Muscle of leg (tissue), 11 donors: ENCODE measurements around the gene MAU2. TPM values are rescaled to one million over a fixed set of nuclear protein-coding genes. Genes with fewer than 3 reads are reported as not detected.

Experiments used
- DNase-seq: peaks from one replicate; pipeline ENCODE4 v3.0.0; 2013
- H3K27ac ChIP-seq: one replicate; pipeline ENCODE4 v1.5.1; 2013; ENCODE audit warnings: mild to moderate bottlenecking, low read length, control low read depth
- H3K27me3 ChIP-seq: one replicate; pipeline ENCODE4 v1.6.1; 2013; ENCODE audit warnings: low read length; ENCODE audit not compliant: control insufficient read depth, insufficient read depth
- H3K36me3 ChIP-seq: one replicate; pipeline ENCODE4 v1.6.1; 2013; ENCODE audit warnings: low read length; ENCODE audit not compliant: control insufficient read depth, insufficient read depth
- H3K4me1 ChIP-seq: one replicate; pipeline ENCODE4 v1.6.1; 2013; ENCODE audit warnings: low read length; ENCODE audit not compliant: control insufficient read depth, insufficient read depth
- H3K4me3 ChIP-seq: one replicate; pipeline ENCODE4 v1.5.1; 2013; ENCODE audit warnings: low read length, control low read depth
- H3K9me3 ChIP-seq: replicated peaks from 2 replicates; pipeline ENCODE4 v1.6.1; 2013; ENCODE audit warnings: low read depth, low read length; ENCODE audit not compliant: control insufficient read depth
- WGBS: methylation state at CpG from one replicate; pipeline ENCODE4 v1.1.5; 2013; ENCODE audit warnings: missing lambda C conversion rate; ENCODE audit not compliant: insufficient coverage; 5-methylcytosine and 5-hydroxymethylcytosine counted together
- polyA plus RNA-seq, 8 donors: library from polyadenylated mRNA; unstranded; fragments of 120-200 nt; gene quantifications; one replicate each; pipeline versions ENCODE4 v1.2.1 to v1.2.3, GENCODE V29; 2013; ENCODE audit warnings: inconsistent platforms in 1 of 8, low replicate concordance in 1 of 8; ENCODE audit not compliant: insufficient read length in 8 of 8, insufficient read depth in 1 of 8
- total RNA-seq: library from RNA; stranded (reverse); fragments of 120-200 nt; gene quantifications from one replicate; pipeline ENCODE4 v1.2.4, GENCODE V29; 2013

MAU2 gene
- total and polyA plus RNA-seq, 9 donors: 28.9 to 67.8 (median 40.4) TPM

DNA sequence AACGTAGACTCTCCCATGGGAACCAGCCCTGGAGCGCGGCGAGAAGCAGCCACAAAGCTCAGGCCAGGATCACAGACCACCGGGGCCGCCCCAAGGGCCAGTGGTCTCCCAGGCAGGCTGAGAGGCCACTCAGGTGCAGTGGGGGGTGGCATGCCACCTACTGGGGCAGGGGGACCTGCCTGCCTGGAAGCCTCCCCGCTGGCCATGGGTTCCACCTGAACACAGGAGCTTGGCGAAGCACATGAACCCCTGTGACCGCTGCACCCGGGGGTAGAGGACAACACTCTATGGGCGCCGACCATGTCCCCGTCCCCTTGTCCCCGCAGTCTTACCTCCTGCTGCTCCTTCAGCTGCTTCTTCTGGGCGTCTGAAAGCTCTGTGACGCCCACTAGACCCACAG is 40.8 kb upstream of the MAU2 start:
- peaks cover 25% of the 10 kb centered on the region for H3K4me1 ChIP-seq
- 85% methylated on average over 16 of the region's 16 CpGs for WGBS
- peaks cover 70% of the 10 kb centered on the region for H3K36me3 ChIP-seq
- H3K27me3 ChIP-seq: no peaks in the 10 kb centered on the region
- no peak overlapping the region for H3K27ac ChIP-seq
- H3K4me3 ChIP-seq: no peak overlapping the region
- no peak for DNase-seq
- H3K9me3 ChIP-seq: no peaks in the 10 kb centered on the region

DNA sequence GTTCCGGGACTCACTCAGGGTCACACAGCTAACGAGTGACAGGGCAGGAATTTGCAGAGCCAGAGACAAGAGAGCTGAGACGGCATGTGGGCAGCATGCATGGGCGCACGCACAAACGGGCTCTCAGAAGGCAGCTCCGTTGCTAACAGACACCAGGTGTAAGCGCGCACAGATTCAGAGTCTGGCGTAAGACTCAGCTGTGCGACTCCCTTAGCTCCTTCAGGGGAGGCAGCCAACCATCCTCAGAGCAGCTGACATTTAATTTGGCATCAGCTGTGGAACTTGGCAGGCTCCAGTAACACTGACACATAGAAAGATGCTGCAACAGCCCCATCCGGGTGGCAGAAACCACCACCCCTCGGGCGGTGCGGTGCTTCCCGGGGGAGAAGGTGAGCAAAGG is 40.1 kb upstream of the MAU2 start:
- Histone ChIP-seq H3K4me1 (peaks cover 19% of the 10 kb centered on the region), H3K27ac (no peak overlapping the region), H3K36me3 (peaks cover 69% of the 10 kb centered on the region), H3K4me3 (no peak overlapping the region), H3K9me3 (no peaks in the 10 kb centered on the region), H3K27me3 (no peaks in the 10 kb centered on the region)
- 77% methylated on average over 15 of the region's 16 CpGs for WGBS
- peak; percentile 73 for DNase-seq

DNA sequence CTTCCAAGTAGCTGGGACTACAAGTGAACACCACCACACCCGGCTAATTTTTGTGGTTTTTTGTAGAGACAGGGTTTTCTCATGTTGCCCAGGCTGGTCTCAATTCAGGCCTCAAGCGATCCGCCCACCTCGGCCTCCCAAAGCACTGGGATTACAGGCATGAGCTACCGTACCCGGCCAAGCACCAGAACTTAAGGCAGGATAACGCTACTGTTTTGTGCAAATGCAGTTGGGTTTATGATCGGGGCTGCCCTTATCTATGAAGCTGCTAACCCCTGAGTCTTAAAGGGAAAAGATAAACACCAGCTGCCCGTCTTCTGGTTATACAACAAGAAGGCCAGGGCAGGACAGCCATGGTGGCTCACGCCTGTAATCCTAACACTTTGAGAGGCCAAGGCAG is 34.9 kb upstream of the MAU2 start:
- Histone ChIP-seq H3K9me3 (no peaks in the 10 kb centered on the region), H3K4me1 (peaks cover 3% of the 10 kb centered on the region), H3K4me3 (no peak overlapping the region), H3K36me3 (peaks cover 59% of the 10 kb centered on the region), H3K27ac (no peak overlapping the region), H3K27me3 (no peaks in the 10 kb centered on the region)
- no peak for DNase-seq
- 80% methylated on average over 9 of the region's 10 CpGs for whole genome bisulfite sequencing

- H3K27me3 ChIP-seq: no peaks in the 10 kb centered on the region
- H3K27ac ChIP-seq: no peak overlapping the region
- H3K36me3 ChIP-seq: peaks cover 46% of the 10 kb centered on the region
- no peak overlapping the region for H3K4me3 ChIP-seq
- H3K9me3 ChIP-seq: peaks cover 4% of the 10 kb centered on the region
- WGBS: no CpG with 5 or more reads among the region's 5 CpGs
- no peak for DNase-seq
- H3K4me1 ChIP-seq: no peaks in the 10 kb centered on the region
Observed at GRCh38 chr19:19292607-19293006, 28.0 kb upstream of the MAU2 start.

GRCh38 chr19:19294914-19295313 is 25.7 kb upstream of the MAU2 start:
- no peak for DNase-seq
- WGBS: no CpG with 5 or more reads among the region's 4 CpGs
- H3K36me3 ChIP-seq: peaks cover 39% of the 10 kb centered on the region

DNA sequence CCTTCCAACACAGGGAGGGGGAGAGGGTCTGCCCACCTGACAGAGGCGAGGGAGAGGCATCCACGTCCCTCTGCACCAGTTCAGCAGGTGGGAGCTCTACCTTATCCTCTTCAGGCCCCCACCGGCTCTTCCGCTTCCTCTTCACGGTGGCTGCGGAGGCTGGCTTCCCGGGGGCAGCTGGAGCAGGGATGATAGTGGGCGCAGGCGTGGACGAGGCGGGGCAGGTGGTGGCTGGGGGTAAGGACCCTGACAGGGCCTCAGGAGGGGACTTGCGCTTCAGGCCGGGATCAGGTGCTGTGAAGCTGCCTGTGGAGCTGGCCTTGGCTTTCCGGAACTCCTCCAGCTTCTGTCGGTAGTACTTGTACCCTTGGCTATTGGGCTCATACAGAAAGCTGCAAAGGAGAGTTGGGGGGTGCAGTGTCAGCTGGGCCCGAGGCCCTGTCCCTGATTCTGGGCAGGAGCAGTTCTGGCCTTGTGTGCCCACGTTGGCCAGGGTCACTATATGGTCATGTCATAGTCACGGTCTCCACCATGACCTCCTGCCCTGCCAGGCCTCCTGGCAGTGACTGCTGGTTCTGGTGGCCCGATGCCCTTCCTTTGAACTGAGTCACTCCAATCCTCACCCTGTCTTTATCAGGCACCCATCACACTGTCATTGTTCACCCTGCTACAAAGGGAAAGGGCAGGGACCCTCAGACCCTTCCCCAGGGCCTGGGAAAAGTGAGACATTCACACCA is 23.5 kb upstream of the MAU2 start:
- H3K36me3 ChIP-seq: peaks cover 59% of the 10 kb centered on the region
- 87% methylated on average over 12 of the region's 19 CpGs for WGBS
- DNase-seq: no peak
- no peak overlapping the region for H3K27ac ChIP-seq
- H3K4me1 ChIP-seq: no peaks in the 10 kb centered on the region
- H3K9me3 ChIP-seq: peaks cover 4% of the 10 kb centered on the region
- H3K4me3 ChIP-seq: no peak overlapping the region
- H3K27me3 ChIP-seq: no peaks in the 10 kb centered on the region

More at GRCh38 chr19:19294914-19295313, 25.7 kb upstream of the MAU2 start:
- Histone ChIP-seq H3K4me1 (no peaks in the 10 kb centered on the region), H3K27me3 (no peaks in the 10 kb centered on the region), H3K4me3 (no peak overlapping the region), H3K9me3 (peaks cover 4% of the 10 kb centered on the region), H3K27ac (no peak overlapping the region)

DNA sequence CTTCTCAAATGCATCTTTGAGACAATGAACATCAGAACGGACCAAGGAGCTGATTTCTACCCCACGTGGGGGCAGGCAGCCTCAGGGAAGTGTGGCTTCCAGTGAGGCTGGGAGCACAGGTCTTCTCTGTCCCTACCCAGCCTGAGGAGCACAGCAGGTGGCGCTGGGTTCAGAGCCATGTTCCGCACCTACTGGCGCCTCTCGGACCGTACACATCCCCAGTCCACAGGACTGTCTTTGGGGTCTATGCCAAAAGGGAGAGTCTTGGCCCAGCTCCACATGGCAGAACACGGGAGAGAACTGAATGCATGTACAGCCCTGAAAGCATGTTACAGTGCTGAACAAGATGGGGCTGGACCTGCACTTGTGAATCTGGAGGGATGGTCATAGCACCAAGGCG is 22.9 kb upstream of the MAU2 start:
- WGBS: 70% methylated on average over 9 of the region's 9 CpGs
- Histone ChIP-seq H3K27me3 (no peaks in the 10 kb centered on the region), H3K4me3 (no peak overlapping the region), H3K27ac (no peak overlapping the region), H3K36me3 (peaks cover 60% of the 10 kb centered on the region), H3K4me1 (no peaks in the 10 kb centered on the region), H3K9me3 (peaks cover 2% of the 10 kb centered on the region)
- DNase-seq: no peak

GRCh38 chr19:19300613-19301012 is 20.0 kb upstream of the MAU2 start:
- H3K27ac ChIP-seq: no peak overlapping the region
- peaks cover 66% of the 10 kb centered on the region for H3K36me3 ChIP-seq

DNA sequence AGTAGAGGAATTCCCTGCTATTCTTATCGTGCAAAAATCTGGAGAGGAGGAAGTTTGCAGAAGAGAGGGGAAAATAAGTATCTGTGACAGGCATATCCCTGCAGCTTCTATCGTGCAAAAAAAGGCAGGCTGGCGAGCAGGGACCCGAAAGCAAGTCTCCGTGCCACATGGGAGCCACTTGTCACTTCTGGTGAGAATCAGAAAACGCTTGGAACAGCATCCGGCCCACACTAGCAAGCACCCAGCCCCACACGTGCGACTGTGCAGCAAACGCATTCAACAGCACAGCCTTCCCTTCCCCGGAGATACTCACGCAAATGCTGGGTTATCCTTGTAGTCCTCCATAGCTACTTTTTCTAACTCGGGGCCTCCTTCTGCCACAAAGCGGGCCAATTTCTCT is 17.2 kb upstream of the MAU2 start:
- H3K4me3 ChIP-seq: no peak overlapping the region
- peaks cover 77% of the 10 kb centered on the region for H3K36me3 ChIP-seq
- DNase-seq: no peak
- 93% methylated on average over 12 of the region's 14 CpGs for WGBS
- no peak overlapping the region for H3K27ac ChIP-seq
- no peaks in the 10 kb centered on the region for H3K9me3 ChIP-seq
- no peaks in the 10 kb centered on the region for H3K4me1 ChIP-seq
- no peaks in the 10 kb centered on the region for H3K27me3 ChIP-seq

More at GRCh38 chr19:19300613-19301012, 20.0 kb upstream of the MAU2 start:
- Histone ChIP-seq H3K9me3 (no peaks in the 10 kb centered on the region), H3K4me1 (no peaks in the 10 kb centered on the region), H3K27me3 (no peaks in the 10 kb centered on the region), H3K4me3 (no peak overlapping the region)
- 96% methylated on average over 11 of the region's 12 CpGs for WGBS
- DNase-seq: no peak

DNA sequence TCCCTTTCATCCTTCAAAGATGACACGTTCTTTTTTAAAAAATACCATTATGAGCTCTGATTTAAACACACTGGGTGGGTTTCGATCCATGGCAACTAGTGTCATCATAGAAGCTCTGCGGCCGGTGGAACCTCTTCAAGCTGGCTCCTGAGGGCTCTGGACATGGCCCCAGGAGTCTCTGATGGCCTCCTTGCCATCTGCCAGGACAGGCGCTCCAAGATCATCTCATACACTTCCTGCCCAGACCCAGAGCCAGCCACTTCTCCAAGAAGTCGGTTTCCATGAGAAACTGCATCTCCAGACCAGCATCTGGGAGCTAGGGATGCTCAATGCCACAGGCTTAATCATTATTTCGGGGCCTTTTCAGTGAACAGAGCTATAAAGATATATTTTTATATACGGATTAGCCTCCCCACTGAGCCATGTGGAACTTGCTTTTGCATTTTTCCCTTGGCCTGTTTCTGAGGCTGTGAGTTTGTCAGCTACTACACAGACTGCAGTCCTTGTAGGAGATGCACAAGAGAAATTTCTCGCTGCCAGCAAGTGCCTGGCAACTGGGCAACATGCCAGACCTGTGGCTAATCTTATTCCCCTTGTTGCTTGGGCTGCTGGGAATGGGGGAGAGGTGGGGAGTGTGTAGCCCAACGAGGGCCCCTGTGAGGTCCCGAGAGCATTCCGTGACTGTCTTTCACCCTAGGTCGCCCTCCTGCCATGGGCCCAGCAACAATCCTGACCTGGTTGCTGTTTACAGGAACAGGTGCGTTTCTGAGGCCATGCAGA is 16.3 kb upstream of the MAU2 start:
- H3K4me3 ChIP-seq: no peak overlapping the region
- H3K27me3 ChIP-seq: no peaks in the 10 kb centered on the region
- H3K9me3 ChIP-seq: no peaks in the 10 kb centered on the region
- H3K27ac ChIP-seq: peak overlapping the region; percentile 20
- 88% methylated on average over 13 of the region's 14 CpGs for WGBS
- H3K4me1 ChIP-seq: no peaks in the 10 kb centered on the region
- H3K36me3 ChIP-seq: peaks cover 80% of the 10 kb centered on the region
- peak; percentile 23 for DNase-seq
